Lower leg skin (tissue), 3 donors: Measurements from ENCODE around the gene SH3YL1.

ENCODE experiments used
- CTCF ChIP-seq, 3 donors: fragments of 450-650 bp; IDR thresholded peaks; one replicate each; pipeline ENCODE4 v1.5.1; 2016; ENCODE audit warnings: antibody characterized with exemption in 3 of 3, mild to moderate bottlenecking in 3 of 3, moderate library complexity in 2 of 3
- POLR2A ChIP-seq, 2 donors: fragments of 450-650 bp; IDR thresholded peaks; one replicate each; pipeline ENCODE4 v1.6.1; 2016 to 2017; ENCODE audit warnings: antibody characterized with exemption in 2 of 2, mild to moderate bottlenecking in 1 of 2, moderate library complexity in 1 of 2

DNA sequence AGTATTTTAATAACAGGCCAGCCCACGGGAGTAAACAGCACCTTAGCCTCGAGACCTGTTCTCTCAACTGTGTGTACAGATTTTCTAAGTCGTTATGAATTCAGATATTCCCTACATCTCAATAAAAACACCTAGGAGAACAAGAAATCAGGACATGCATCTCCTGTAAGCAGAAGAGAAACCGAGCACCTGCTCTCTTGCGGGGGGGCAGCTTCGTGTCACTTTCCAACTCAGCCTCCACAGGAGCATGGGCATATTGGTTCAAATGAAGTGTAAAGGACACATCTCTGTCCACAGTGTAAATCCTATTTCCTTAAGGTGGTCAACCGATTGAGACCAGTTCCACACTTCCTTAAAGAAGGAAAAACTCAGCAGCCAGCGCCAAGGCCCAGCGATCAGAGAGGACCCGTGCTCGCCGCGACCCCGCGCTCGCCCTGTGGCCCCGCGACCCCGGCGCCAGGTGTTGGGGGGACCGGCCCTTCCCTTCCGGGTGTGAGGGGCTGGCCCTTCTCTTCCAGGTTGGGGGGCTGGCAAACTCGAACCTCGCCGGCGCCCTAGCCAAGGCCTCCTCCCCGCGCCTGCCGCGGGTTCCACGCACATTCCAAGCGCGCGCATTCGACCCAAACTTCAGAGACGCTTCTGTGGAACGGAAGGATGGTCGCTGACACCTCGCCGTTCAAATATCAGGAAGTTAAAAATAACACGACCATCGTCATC, 652 bp downstream of the SH3YL1 start:
- no peak for TF ChIP-seq POLR2A (IDR thresholded peaks at IDR 0.05)
- no peak for TF ChIP-seq CTCF (IDR thresholded peaks at IDR 0.05)
